K562 (cell line): ENCODE results near the gene ECE2. TPM values are rescaled to one million over a fixed set of nuclear protein-coding genes. Genes with fewer than 3 reads are reported as not detected.

Experiments used
- BACH1 ChIP-seq: fragments of 200-800 bp; sonication (Bioruptor generic); IDR thresholded peaks from 2 replicates; pipeline ENCODE4 v1.6.1; 2016; ENCODE audit warnings: missing genetic modification characterization, missing compliant biosample characterization
- MTA3 ChIP-seq: fragments of 450-650 bp; formaldehyde crosslinking; IDR thresholded peaks from 2 replicates; pipeline ENCODE4 v1.6.1; 2017; ENCODE audit warnings: mild to moderate bottlenecking, borderline replicate concordance
- REST ChIP-seq, 2 experiments: fragments of 450-650 bp; formaldehyde crosslinking in 1 of 2; IDR thresholded peaks; 2 replicates each; pipeline versions ENCODE4 v1.4.0 to v1.6.1; 2014 to 2020; ENCODE audit warnings: mild to moderate bottlenecking in 2 of 2, borderline replicate concordance in 1 of 2, low read depth in 1 of 2
- SMARCB1 ChIP-seq: IDR thresholded peaks from 2 replicates; pipeline ENCODE4 v1.6.1; 2011; ENCODE audit warnings: improper control_type of control experiment, low read depth; ENCODE audit not compliant: insufficient read length
- TFAP4 ChIP-seq: sonication (generic); formaldehyde crosslinking; IDR thresholded peaks from 2 replicates; pipeline ENCODE4 v1.8.0; 2022; ENCODE audit warnings: missing genetic modification reagents, mild to moderate bottlenecking, moderate library complexity, borderline replicate concordance
- ZFP1 ChIP-seq: fragments of 450-650 bp; formaldehyde crosslinking; IDR thresholded peaks from 2 replicates; pipeline ENCODE4 v1.4.0; 2020; ENCODE audit warnings: mild to moderate bottlenecking, mixed read lengths
- polyA plus RNA-seq, 8 experiments: library from polyadenylated mRNA; depleted of rRNA in 4 of 8; stranded (reverse) in 5 of 8; unstranded in 3 of 8; fragments of >200 nt; fragmentation: Nextera tagmentation in 2 of 8; fragmentation: Illumina TruSeq in 1 of 8; extraction: Ambion mirVana in 2 of 8; extraction: Trizol in 1 of 8; gene quantifications; 2 replicates each; pipeline versions ENCODE4 v1.2.1 to v1.2.3, GENCODE V29; 2011 to 2014; ENCODE audit warnings: inconsistent platforms in 1 of 8, missing spikeins in 1 of 8
- total RNA-seq, 7 experiments: library from RNA; depleted of rRNA in 6 of 7; stranded (reverse); fragments of >200 nt in 6 of 7; fragmentation: Illumina TruSeq in 2 of 7; extraction: Trizol in 2 of 7; gene quantifications; 2 replicates each; pipeline versions ENCODE4 v1.2.1 to v1.2.3, GENCODE V29; 2011 to 2021; ENCODE audit warnings: low replicate concordance in 1 of 7
- TF ChIP-seq, protein P1 (sequence below): fragments of 450-650 bp; IDR thresholded peaks from 2 replicates; pipeline ENCODE4 v1.6.1; 2017; ENCODE audit warnings: antibody characterized with exemption, mild to moderate bottlenecking
- TF ChIP-seq, protein P2 (sequence below): fragments of 250-450 bp; sonication (Bioruptor Pico); IDR thresholded peaks from 2 replicates; pipeline ENCODE4 v1.9.0; 2021; ENCODE audit warnings: mild to moderate bottlenecking, inconsistent platforms

The ECE2 gene
- total and polyA plus RNA-seq, 9 of the 15 experiments (the other 6 are each of a cell fraction or from before 2014, with no cell fraction given), result not detected

DNA sequence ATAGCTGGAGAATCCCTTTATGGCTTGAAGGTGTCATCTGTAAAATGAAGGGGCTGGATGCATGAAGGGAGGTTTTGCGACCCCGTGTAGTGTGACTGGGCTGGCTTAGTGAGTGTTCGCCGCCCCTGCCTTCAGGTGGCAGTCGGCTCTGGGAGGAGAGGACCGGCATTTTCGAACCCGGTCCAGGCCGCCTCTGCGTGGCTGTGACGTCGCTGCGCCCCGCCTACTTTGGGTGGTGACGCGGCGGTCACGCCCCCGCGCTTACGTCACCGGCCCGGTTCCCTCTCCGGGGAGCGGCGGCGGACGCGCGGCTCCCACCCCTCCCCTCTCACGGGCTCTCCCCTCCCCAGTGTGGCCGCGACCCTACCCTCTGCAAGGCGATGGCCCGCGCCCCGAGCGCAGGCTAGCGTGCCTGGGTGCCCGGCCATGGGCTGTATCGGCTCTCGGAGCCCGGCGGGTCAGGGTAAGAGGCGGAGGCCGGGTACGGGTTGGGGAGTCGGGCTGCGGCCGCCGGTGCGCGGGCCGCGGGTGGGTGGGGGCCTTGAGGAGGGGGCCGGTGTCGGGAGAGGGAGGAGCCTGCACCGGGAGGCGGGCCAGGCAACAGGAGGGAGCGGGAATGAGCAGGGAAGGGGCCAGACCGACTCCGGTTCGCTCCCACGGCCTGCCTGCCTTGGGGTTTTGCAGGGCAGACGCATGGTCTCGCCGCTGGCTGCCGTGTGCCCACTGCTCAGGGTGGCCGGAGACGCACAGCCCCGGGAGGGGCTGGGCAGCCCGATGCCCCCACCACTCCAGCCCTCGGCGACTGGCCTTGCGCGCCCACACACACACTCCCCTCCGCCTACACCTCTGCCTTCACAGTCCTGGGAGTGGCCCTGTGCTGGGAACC lies 60.1 kb downstream of the ECE2 start (continued):
- TF ChIP-seq, protein P1, sequence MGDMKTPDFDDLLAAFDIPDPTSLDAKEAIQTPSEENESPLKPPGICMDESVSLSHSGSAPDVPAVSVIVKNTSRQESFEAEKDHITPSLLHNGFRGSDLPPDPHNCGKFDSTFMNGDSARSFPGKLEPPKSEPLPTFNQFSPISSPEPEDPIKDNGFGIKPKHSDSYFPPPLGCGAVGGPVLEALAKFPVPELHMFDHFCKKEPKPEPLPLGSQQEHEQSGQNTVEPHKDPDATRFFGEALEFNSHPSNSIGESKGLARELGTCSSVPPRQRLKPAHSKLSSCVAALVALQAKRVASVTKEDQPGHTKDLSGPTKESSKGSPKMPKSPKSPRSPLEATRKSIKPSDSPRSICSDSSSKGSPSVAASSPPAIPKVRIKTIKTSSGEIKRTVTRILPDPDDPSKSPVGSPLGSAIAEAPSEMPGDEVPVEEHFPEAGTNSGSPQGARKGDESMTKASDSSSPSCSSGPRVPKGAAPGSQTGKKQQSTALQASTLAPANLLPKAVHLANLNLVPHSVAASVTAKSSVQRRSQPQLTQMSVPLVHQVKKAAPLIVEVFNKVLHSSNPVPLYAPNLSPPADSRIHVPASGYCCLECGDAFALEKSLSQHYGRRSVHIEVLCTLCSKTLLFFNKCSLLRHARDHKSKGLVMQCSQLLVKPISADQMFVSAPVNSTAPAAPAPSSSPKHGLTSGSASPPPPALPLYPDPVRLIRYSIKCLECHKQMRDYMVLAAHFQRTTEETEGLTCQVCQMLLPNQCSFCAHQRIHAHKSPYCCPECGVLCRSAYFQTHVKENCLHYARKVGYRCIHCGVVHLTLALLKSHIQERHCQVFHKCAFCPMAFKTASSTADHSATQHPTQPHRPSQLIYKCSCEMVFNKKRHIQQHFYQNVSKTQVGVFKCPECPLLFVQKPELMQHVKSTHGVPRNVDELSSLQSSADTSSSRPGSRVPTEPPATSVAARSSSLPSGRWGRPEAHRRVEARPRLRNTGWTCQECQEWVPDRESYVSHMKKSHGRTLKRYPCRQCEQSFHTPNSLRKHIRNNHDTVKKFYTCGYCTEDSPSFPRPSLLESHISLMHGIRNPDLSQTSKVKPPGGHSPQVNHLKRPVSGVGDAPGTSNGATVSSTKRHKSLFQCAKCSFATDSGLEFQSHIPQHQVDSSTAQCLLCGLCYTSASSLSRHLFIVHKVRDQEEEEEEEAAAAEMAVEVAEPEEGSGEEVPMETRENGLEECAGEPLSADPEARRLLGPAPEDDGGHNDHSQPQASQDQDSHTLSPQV, result 0 out of 2 replicates have a peak, but pooled peaks have one; percentile 12
- TF ChIP-seq, protein P2, sequence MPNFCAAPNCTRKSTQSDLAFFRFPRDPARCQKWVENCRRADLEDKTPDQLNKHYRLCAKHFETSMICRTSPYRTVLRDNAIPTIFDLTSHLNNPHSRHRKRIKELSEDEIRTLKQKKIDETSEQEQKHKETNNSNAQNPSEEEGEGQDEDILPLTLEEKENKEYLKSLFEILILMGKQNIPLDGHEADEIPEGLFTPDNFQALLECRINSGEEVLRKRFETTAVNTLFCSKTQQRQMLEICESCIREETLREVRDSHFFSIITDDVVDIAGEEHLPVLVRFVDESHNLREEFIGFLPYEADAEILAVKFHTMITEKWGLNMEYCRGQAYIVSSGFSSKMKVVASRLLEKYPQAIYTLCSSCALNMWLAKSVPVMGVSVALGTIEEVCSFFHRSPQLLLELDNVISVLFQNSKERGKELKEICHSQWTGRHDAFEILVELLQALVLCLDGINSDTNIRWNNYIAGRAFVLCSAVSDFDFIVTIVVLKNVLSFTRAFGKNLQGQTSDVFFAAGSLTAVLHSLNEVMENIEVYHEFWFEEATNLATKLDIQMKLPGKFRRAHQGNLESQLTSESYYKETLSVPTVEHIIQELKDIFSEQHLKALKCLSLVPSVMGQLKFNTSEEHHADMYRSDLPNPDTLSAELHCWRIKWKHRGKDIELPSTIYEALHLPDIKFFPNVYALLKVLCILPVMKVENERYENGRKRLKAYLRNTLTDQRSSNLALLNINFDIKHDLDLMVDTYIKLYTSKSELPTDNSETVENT (CRISPR knock-in tag), result peak; percentile 24; the same call in 1 of the 2 replicates
- TF ChIP-seq MTA3, result peak; percentile 83
- peak; percentile 59 for TF ChIP-seq TFAP4 (CRISPR knock-in tag)
- TF ChIP-seq REST (IDR thresholded peaks at IDR 0.05; ENCODE audit: borderline replicate concordance), result peak; percentile 52
- 0 out of 2 replicates have a peak, but pooled peaks have one; percentile 50 for TF ChIP-seq REST (CRISPR knock-in tag; IDR thresholded peaks at IDR 0.05; ENCODE audit: low read depth)
- TF ChIP-seq SMARCB1, result no peak
- no peak for TF ChIP-seq BACH1 (tag)
- TF ChIP-seq ZFP1 (CRISPR knock-in tag), result no peak
